Activated naive CD4-positive, alpha-beta T cell treated with anti-CD3 and anti-CD28 coated beads, Interleukin-2, amount 50 U/mL, for 16 hours (primary cell): Measurements from ENCODE around the gene IDI2.

Experiments
- DNase-seq: peaks from one replicate; pipeline ENCODE4 v3.0.0-alpha.2; 2020

IDI2 gene

DNA sequence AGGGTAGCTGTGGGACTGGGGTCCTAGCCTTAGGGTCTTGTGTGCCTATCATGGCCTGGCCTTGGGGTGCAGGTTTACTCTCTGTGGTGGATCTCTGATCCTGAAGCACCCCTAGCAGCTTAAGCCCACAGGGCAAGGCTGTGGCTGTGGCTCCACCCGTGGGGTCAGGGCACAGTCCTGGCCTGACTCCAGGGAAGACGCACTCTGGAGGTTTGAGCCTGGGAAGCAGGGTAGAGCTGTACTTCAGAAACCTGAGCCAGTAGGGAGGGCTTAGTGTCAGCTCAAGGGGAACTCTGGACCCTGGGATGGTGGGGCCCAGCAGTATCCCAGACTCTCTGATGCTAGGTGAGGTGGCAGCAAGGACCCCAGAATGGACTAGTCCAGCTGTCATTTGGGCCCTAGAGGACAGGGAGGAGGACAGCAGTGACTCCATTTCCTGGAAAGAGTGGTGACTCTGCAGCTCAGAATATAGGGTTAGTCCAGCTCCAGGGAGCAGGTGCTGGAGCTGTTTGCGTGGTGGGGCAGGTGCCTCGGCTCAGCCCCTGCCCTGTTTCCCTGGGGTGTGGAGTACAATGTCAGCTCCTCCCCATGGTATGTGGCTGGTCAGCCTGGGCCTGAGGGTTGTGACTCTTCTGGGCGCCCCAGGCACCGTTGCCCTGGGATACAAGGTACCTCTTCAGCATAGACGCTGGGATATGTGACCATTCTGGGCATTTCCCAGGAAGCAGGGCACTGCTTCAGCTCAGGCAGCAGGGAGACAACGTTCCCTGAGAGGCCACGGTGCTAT is 21.6 kb downstream of the IDI2 start:
- DNase-seq = no peak

- no peak for DNase-seq
Observed at GRCh38 chr10:1002425-1003006, 23.1 kb downstream of the IDI2 start.

DNA sequence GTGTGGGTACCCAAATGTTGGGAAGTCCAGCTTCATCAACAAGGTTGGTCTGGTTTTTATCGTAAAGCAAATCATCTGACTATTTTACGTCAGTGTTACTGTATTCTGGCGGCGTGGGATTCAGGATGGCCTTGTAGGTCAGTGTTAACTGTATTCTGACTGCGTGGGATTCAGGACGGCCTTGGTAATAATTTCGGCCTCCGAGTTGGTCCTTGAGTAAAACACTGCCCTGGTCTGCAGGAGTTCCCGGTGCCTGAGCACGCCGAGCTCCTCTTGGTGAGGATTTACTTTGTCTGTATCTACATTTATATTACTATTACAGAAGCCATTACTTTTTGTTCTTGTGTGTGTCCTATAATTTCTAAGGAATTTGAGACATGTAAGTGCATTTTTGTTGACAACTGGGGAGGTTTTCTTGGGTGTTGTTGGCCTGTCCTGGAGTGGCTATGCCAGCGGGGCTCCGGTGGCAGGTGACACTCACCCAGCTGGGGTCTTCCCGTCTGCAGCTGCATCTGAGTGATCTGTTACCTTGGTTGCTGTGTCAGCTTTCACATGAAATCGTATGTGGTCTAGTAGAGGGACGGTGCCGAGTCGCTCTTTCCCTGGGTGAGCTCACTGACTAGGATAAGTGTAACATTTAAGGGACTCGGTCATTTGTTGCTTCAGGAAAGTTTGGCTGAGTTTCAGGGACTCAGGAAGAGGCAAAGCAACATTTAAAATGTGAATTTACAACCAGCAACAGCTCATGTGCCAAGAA is 28.2 kb downstream of the IDI2 start:
- no peak for DNase-seq

GRCh38 chr10:996031-996430 is 29.6 kb downstream of the IDI2 start:
- DNase-seq = no peak

DNA sequence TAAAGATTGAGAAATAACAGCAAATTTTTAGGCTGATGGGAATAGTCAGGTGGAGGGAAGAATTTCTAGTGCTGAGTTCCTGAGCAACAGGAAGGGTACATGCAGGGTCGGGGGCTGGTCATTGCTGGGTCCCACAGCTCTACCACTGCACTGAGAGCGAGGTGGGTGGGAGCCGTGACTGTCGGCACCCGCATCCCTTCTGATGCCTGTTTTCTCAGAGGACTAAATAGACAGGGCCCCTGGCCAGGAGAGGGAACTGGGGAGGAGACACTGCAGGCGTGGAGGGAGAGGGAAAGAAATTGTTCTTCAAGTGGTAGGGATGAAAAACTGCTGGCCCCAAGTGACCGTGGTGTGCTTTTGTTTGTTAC is 30.1 kb downstream of the IDI2 start:
- no peak for DNase-seq

DNA sequence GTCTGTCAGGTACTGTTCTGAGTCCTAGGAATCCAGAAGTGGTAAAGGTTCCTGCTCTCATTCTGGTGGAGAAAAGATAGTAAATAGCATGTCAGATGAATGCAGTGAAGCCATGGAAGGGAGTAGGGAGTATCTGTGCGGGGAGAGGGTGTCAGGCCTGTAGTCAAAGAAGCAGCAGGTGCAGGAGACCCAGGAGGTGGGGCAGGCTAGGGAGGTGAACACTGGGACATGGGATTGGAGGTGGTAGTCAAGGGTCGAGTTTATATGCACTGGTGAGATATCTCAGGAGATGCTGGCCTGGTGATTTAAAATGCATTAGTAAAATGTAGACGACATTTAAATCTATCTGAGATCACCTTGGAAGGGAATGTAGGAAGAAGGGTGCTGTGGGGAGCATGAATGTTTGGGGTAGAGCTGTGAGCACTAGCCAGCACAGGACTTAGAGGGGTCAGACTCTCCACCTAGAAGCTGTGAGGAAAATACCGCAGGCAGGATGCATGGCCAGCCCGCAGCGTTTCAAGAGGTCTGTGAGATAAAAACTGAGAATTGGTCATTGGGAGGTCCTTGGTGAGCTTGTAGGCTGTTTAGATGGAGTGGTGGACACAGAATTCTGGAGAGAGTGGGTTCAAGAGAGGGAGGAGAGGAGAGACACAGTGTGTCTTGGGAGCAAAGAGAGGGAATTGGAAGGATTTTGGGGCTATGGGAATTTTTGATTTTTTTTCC is 30.7 kb downstream of the IDI2 start:
- DNase-seq = no peak

- DNase-seq = no peak
Observed at GRCh38 chr10:992871-993270, 32.8 kb downstream of the IDI2 start.

- DNase-seq = no peak
Observed at GRCh38 chr10:992467-992866, 33.2 kb downstream of the IDI2 start.

- DNase-seq = no peak
Observed at GRCh38 chr10:990808-991207, 34.9 kb downstream of the IDI2 start.

DNA sequence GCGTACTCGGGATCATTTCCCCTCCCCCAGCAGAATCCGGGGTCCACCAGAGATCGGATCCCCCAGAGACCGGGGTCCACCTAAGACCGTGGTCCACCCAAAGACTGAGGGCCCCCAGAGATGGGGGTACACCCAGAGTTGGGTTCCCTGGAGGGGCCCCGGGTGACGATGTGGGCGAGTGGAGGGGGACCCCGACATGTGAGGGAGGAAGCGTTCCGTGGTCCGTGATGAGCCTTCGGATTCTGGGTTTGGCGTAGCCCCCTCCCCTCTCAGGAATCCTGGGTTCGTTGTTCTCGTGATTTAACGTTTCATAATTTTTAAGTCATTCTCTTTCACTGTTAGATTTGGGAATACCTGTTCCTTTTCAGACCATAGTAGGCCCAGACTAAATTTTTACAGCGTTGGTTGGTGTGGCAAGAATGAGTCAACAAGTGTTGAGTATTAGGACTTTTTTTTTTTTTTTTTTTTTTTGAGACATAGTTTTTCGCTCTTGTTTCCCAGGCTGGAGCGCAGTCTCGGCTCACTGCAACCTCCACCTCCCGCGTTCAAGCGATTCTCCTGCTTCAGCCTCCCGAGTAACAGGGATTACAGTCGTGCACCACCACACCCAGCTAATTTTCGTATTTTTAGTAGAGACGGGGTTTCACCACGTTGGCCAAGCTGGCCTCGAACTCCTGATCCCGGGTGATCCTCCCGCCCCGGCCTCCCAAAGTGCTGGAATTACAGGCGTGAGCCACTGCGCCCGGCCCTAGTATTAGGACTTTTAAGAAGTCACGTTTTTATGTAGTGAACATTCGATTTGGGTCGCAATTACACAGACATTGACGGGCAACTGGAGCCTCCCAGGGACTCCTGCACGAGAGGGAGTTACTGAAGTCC is 36.8 kb downstream of the IDI2 start:
- DNase-seq = no peak

GRCh38 chr10:987870-988666 is 37.6 kb downstream of the IDI2 start, which contains the start of gene GTPBP4:
Gene GTPBP4, plus strand, starts transcription at chr10:988434. Its CDS starts 46 bp downstream, at chr10:988480.
- DNase-seq = peak; percentile 98

GRCh38 chr10:987620-987869 is 38.1 kb downstream of the IDI2 start:
- DNase-seq = no peak

GRCh38 chr10:986881-987619 is 38.6 kb downstream of the IDI2 start:
- DNase-seq = no peak

GRCh38 chr10:986137-986825 is 39.4 kb downstream of the IDI2 start:
- DNase-seq = no peak

DNA sequence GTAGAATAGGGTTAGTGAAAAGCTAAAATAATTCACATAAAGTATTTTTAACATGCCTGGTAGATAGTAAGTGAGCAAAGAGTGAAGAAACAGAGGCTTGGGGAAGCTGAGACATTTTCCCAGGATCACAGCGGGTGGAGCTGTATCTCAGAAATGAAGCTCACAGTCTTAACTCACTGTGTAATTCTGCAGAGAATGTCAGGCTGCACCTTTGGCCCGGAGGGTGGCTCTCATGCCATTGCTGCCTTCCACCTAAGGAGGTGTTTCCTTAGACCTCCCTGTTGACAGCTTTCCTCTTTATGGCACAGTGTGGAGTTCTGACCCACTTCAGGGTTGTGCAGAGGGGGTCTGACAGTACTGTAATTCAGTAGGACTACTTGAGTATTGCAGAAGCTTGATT is 40.3 kb downstream of the IDI2 start:
- no peak for DNase-seq

GRCh38 chr10:983971-984655 is 41.5 kb downstream of the IDI2 start:
- no peak for DNase-seq

- DNase-seq = no peak
Observed at GRCh38 chr10:983401-983800, 42.3 kb downstream of the IDI2 start.

DNA sequence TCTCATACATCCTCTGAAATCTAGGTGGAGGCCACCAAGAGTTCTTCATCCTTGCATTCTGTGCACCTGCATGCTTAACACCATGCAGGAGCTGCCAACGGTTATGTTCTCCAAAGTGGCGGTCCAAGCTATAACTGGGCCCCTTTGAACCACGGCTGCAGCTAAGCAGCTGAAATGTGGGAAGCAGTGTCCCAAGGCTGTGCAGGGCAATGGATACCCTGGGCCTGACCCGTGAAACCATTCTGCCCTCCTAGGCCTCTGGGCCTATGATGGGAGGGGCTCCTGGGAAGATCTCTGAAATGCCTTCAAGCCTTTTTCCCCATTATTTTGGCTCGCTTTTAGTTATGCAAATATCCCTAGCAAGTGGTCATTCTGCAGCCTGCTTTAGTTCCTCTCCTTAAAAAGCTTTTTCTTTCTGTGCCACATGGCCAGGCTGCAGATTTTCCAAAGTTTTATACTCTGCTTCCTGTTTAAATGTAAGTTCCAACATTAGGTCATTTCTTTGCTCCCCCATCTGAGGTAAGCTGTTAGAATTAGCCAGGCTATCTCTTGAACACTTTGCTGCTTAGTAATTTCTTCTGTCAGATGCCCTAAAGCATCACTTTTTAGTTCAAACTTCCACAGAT is 45.1 kb downstream of the IDI2 start:
- DNase-seq = no peak

DNA sequence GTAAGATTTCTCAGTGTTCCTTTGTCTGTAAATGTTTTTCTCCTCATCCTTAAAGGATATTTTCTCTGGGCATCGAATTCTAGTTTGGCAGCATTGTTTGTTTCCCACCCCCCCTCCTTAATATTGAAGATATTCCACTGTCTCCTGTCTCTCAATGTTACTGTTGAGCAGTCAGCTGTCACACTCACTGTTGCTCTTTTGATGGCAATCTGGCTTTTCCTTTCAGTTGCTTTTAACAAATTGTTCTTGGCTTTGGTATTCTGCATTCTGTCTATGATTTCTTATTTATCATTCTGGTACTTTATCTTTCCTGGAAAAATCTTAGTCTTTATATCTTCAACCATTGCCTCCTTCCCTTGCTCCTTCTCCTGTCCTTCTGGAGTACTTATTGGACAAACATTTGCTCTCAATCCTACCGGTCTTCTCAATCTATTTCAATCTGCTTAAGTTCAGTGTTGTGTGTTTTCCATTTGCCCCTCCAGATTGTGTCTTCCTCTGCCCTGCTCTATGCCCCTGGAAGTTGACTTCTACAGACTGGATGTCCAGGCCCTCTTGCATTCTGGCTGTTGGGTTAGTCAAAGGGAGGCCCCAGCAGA is 46.7 kb downstream of the IDI2 start:
- no peak for DNase-seq
